ELF-1 (cell line): ENCODE results near the gene IL20RB.

ENCODE experiments used
- DNase-seq: peaks from one replicate; pipeline ENCODE4 v3.0.0-alpha.2; 2016; ENCODE audit warnings: low read depth, low spot score

IL20RB gene, protein sequence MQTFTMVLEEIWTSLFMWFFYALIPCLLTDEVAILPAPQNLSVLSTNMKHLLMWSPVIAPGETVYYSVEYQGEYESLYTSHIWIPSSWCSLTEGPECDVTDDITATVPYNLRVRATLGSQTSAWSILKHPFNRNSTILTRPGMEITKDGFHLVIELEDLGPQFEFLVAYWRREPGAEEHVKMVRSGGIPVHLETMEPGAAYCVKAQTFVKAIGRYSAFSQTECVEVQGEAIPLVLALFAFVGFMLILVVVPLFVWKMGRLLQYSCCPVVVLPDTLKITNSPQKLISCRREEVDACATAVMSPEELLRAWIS

DNA sequence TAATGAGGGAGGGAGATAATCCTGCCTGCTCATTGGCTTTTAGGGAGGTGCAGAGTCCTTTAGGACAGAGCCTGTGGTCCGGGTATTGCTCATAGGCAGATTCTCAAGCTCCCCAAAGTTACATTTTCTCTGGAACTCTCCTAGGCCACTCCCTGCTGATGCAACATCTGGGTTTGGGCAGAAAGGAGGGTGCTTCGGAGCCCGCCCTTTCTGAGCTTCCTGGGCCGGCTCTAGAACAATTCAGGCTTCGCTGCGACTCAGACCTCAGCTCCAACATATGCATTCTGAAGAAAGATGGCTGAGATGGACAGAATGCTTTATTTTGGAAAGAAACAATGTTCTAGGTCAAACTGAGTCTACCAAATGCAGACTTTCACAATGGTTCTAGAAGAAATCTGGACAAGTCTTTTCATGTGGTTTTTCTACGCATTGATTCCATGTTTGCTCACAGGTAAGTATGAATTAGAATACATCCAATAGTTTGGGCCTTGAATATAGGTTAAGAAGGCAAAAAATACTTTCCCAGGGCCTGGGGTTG, at the start of gene IL20RB:
IL20RB (plus strand) TSS at position 233 of the 538 bp plus-strand sequence; CDS start at position 364, 131 bp downstream.
- DNase-seq: peak; percentile 4

DNA sequence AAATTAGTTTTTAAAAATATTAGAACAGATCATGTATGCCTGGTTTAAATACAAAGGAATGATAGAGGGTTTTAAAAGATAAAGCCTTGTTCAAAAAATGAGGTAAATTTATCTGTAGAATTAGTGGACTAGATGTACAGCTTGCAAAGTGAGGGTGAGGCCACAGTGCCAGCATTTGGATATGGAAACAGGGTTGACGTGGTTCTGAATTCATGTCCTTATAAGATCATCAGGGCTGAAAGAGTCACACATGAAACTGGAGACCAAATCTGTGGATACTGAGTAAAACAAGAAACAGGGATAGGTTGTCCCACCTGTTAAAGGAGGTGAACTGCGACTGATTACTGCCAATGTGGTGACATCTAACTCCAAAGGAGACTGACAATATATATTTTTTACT, 49.5 kb upstream of the IL20RB start:
- DNase-seq: no peak

DNA sequence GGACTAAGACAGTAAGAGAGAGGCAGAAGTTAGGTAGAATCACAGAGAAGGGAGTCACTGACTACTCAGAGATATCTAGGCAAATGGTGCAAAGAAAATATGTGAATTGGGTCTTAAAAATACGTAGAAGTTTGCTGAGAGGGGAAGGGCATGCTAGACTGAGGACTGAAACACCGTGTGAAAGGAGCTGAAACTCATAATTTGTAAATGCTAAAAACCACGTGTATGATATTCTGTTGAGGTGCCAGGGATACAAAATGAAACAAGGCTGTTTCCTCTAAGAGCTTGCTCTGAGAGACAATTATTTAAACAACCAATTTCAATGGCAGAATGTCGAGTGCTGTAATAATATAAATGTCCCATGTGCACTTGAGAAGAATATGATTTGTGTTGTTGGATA, 48.6 kb upstream of the IL20RB start:
- no peak for DNase-seq

DNA sequence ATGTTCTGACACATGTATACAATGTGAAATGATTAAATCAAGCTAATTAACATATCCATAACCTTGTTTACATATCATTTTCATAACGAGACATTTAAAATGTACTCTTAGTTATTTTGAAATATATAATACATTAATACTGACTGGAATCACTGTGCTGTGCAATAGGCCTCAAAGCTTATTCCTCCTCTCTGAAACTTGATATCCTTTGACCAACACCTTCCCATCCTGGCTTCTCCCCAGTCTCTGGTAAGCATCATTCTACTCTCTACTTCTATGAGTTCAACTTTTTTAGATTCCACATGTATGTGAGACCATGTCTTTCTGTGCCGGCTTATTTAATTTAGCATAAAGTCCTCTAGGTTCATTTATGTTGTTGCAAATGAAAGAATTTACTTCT, 47.1 kb upstream of the IL20RB start:
- no peak for DNase-seq

DNA sequence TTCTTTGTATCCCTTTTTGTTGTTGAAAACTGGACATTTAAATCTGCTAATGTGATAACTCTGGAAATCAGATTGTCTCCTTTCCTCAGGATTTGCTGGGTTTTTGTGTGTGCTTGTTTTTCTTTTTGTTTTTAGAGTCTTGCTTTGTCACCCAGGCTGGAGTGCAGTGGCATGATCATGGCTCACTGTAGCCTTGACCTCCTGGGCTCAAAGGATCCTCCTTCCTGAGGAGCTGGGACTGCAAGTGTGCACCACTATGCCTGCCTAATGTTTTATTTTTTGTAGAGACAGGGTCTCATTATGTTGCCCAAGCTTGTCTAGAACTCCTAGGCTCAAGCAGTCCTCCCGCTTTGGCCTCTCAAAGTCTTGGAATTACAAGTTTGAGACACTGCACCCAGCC, 44.6 kb upstream of the IL20RB start:
- no peak for DNase-seq

DNA sequence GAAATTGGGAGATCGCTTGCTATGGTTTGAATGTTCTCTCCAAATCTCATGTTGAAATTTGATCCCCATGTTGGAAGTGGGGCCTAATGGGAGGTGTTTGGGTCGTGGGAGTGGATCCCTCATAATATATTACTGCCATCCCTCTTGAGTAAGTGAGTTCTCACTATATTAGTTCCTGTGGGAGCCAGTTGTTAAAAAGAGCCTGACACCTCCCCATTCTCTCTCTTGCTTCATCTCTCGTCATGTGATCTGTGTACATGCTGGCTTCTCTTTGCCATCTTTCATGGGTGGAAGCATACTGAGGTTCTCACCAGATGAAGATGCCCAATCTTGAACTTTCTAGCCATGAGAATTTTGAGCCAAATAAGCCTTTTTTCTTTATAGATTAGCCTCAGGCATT, 43.0 kb upstream of the IL20RB start:
- no peak for DNase-seq

DNA sequence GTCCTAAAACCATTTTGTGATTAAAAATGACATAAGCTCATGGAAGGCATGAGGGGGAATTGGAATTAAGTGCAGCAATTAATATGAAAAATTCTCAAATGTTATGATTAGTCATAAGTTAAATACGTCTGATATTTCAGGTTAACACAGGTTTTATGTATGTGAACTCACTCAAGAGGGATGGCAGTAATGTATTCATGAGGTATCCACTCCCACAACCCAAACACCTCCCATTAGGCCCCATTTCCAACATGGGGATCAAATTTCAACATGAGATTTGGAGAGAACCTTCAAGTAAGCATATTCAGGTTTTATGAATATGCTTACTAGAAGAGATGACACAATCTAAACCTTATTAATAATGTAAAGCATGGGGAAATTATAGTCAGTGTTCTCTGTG, 41.6 kb upstream of the IL20RB start:
- no peak for DNase-seq

DNA sequence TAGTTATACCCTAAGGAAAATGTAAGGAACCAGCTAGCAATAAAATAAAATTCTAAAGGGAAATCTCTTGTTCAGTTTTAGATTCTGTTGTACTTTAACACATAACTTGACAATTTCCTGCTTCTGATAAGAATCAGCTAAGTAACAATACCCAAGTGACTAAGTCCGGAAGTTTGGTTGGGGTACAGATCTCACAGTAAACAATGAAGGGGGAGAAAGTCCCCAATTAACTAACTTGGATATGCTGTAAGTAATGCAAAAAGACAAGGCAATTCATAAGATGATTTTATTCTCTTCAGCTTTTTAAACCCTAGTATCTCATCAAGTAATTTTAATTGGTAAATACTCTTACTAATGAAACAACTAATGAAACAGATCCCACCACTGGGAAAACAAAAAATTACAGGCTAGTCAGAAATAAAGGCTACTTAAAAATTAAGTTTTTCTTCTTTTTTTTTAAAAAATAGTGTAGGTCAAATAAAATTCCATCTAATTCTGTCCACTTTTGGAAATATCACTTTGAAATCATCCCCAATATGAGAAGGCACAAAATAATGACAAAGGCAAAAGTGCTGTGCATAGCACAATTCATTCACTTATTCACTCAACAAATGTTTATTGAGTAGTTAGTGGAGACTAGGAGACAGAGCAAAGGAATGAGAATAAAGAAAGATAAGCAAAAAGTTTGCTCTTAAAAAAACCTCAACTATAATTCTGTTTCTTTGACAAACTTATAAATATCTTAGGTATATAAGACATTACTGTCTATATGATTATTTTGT, 37.8 kb upstream of the IL20RB start:
- DNase-seq: no peak

DNA sequence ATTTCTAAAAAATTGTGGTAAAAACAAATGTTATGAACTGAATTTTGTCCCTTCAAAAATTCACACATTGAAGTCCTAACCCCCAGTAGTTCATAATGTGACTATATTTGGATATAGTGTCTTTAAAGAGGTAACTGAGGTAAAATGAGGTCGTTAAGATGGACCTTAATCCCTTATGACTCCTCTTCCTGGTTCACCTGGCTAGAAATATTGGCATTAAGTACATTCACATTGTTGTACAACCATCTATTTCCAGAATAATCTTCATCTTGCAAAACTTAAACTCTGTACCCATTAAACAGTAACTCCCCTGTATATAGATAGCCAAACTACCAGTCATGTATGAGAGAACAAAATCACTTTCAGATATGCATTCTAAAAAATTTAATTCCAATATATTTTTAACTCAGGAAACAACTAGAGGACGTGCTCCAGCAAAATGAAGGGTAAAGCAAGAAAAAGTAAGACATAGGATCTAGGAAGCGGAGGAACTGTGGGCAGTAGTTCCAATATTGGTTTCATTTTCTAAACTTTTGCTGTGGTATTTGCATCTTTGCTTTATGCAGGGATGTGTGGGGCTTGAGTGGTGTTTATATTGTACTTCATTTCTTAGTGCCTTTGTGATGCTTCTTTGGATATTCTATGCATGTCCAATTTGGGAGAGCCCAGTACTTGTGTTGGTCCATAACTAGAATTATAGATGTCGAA, 36.7 kb upstream of the IL20RB start:
- no peak for DNase-seq

DNA sequence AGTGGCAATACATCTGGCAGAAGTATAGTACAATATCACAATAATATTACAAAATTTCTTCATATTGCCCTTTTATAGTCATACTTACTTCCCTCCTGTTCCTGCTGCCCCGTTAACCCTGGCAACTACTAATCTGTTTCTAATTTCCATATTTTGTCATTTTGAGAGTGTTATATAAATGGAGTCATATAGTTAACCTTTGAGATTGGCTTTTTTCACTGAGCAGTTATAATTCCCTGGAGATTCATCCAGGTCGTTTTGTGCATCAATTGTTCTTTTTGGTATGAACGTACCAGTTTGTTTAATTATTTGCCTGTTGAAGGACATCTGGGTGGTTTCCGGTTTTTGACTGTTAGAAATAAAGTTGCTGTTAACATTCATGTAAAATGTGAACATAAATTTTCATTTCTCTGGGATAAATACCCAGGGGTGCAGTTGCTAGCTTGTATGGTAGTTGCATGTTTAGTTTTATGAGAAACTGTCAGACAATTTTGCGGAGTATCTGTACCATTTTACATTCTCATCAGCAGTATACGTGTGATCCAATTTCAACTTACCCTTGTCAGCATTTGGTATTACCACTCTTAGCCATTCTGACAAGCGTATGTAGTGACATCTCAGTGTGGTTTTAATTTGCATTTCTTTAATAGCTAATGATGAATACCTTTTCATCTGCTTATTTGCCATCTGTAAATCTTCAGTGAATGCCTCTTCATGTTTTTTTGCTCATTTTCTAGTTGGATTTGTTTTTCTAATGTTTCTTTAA, 32.2 kb upstream of the IL20RB start:
- no peak for DNase-seq

DNA sequence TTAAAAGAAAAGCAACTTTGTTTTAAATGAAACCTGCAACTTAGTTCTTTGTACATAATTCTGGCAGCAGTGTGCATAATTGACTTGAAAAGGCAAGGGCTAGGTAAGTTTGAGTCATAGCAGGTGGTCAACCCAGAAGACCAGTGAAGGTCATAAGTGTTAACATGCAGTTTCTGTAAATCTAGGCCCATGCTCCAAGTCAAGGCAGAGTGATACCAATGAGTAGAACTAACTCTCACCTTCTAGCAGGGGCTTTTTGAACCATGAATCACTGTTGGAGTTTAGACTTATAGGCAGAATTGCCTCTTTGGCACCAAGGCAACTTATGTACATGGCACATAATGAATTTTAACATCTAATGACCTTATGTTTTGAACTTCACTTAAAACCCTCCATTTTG, 29.5 kb upstream of the IL20RB start:
- no peak for DNase-seq

DNA sequence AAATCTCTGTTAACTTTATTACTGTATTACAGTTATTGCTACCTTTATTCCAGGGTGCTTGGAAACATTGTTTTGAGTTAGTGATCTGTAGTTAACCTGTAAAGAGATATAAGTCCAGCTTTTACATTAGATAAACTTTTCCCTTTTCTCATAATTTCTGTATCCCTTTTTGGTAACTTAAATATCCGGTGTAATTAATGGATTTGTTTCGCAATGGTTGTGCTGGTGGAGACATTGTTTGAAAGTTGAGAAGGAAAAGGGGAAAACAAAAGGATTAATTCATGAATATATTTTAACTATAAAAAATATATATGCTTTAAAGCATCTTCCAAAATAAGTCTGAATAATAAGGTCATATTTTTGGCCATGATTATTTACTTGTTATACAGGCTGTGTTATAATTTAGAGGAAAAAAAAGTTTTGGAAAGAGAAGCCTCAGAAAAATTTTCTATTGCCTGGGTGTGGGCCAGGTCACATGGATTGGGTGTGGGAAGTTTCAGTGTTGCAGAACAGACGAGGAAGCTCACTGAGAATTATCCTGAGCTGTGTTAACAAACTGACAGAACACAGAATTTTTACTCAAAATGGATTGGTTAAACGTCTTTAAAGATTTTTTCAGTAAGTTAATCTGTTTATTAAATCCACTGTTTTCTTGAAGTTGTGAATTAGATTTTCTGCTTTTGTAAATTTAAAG, 27.7 kb upstream of the IL20RB start:
- no peak for DNase-seq

DNA sequence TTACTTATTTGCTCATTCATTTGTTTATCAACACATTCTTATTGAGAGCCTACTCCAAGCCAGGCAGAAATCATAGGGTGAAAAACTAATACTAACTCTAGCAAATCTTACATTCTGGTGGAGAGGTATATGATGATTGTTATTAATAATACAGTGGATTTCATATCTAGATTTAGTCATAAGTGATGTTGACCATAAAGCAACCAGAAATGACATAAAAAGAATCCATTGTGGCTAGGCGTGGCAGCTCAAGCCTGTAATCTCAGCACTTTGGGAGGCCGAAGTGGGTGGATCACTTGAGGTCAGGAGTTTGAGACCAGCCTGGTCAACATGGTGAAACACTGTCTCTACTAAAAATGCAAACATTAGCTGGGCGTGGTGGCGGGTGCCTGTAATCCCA, 26.2 kb upstream of the IL20RB start:
- no peak for DNase-seq

DNA sequence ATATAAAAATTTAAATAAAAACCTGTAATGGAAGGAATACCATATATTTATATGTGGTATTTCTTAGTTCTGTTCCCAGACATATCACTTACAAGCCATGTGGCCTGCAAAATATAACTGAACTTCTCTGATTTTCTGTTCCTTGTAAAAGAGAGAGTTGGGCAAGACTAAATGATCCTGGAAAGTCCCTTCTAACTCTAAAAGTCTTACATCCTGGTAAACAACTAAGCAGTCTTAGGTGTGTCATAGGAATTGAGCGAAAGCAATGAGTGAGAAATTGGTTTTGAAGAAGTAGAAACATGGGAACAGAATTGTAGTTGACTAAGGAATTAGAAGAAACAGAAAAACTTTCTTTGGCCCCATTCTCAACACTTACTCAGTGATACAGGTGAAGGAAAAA, 25.3 kb upstream of the IL20RB start:
- no peak for DNase-seq

DNA sequence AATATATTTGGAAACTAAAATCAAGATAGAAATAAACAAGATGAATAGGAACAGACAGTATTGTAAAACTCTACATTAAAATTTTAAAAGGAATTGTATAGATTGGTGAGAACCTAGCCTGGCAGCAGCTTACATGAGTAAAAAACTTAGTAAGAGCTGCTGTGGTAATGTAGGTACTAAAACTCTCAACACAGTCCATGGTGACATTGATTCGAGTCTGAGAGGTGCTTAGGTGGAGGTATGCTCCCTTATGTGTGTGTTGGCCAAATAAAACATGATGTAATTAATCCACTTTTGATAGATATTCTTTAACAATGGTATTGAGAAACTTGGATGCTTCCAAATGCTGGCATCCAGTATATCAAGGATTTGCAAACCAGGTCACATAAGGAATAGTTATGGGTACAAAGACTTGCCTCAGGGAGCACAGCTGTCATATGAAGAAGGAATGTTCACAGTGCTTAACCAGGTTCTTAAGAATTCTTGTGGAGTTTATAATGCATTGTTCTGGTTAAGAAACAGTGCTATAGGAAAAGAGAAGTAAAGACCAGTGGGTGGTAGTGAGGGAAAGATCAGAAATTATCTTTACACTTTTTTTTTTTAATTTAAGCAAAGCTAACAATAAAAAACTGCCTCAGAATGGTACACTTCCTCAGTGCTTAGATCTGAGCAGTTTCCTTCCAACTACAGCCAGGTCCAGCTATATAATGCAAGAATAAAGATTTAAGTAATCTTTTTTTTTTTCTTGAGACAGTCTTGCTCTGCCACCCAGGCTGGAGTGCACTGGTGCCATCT, 24.6 kb upstream of the IL20RB start:
- no peak for DNase-seq

DNA sequence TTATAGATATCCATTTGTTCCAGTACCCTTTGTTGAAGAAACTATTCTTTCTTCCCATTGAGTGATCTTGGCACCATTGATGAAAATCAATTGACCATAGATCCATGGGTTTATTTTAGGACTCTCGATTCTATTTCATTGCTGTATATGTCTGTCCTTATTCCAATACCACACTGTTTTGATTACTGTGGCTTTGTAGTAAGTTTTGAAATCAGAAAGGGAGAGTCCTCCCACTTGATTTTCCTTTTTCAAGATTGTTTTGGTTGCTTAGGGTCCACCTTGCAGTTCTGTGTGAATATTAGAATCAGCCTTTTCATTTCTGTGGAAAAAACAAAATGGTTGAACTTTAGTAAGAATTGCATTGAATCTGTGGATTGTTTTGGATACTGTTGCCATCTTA, 20.6 kb upstream of the IL20RB start:
- no peak for DNase-seq

DNA sequence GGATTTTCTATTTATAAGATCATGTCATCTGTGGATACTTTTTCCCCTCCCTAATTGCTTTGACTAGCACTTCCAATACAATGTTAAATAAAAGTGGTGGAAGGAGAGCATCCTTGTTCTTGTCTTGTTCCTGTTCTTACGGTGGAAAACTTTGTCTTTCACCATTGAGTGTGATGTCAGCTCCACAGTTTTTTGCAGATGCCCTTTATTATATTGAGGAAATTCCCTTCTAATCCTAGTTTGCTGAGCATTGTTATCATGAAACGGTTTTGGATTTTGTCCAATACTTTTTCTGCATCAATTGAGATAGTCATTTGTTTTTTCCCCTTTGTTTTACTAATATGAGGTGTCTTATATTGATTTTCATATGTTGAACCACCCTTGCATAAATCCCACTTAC, 19.9 kb upstream of the IL20RB start:
- no peak for DNase-seq

DNA sequence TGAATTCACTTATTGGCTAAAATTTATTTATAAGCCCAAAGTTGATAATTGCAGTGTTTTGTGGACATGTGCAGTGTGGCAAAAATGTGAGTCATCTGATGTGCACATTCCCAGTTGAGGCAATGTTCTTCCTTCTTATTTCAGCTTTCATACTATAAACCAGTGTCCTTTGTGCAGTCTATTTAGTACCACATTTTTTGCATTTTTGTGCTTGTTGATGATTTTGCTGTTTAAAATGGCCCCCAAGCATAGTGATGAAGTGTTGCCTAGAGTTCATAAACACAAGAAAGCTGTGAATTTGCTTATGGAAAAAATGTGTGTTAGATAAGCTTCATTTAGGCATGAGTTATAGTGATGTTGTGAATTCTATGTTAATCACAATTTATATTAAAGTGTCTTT, 19.4 kb upstream of the IL20RB start:
- no peak for DNase-seq

DNA sequence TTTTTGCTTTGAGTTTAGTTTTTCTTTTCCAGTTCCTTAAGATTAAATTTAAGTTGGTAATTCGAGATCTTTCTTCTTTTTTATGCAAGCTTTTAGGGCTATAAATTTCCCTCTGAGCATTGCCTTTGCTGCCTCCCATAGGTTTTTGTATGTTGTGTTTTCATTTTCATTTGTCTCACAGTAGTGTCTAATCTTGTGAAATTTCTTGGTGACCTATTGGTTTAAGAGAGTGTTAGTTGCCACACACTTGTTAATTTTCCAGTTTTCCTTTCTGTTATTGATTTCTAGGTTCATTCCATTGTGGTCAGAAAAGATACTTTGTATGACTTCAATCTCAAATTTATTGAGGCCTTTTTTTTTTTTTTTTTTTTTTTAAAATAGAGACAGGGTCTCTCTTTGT, 18.3 kb upstream of the IL20RB start:
- no peak for DNase-seq

DNA sequence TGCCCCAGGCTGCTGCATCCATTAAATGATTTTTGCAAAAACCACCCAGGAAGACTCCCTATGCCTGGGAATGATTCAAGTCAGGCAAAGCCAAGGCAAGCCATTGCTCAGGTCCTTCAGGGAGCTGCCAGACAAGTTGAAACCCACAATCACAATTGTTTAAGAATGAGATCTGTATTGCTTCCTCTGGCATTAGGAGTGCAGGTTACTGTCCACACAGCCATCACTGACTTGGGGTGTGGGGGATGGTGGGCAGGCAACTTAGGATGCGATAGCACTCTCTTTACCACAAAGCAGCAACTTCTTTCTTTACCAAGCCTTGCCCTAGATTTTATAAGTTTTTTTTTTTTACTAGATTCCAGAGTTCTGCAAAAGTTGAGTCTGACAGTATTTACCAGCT, 15.0 kb upstream of the IL20RB start:
- DNase-seq: peak; percentile 2
